PC-3 (cell line): Measurements from ENCODE around the gene CAPZB. TPM values are rescaled to one million over a fixed set of nuclear protein-coding genes. Genes with fewer than 3 reads are reported as not detected.

Source experiments
- ATAC-seq: fragments of 200-7000 bp; cut with Tn5 transposase; 2 replicates; pipeline ENCODE4 v1.9.1; 2020; ENCODE audit warnings: mild to moderate bottlenecking, moderate library complexity
- BruUV-seq: library from RNA; stranded (reverse); fragments of 400-500 nt; replicated peaks from 2 replicates; lab custom pipeline; 2021; lab: Mats Ljungman, UMichigan
- CTCF ChIA-PET: fragments of 300-600 bp; sonication (Branson Sonifier 250); formaldehyde crosslinking; loops from one replicate; lab custom pipeline; 2022; ENCODE audit warnings: antibody characterized with exemption; lab: Charles Lee
- POLR2A ChIA-PET: fragments of 300-600 bp; sonication (Branson Sonifier 250); formaldehyde crosslinking; loops from one replicate; lab custom pipeline; 2022; ENCODE audit warnings: antibody characterized with exemption; ENCODE audit not compliant: unreplicated experiment; lab: Charles Lee
- DNase-seq: peaks from one replicate; pipeline ENCODE4 v3.0.0-alpha.2; 2015
- H2AFZ ChIP-seq: fragments of 300-600 bp; sonication (generic); 2 replicates; pipeline ENCODE4 v1.6.0; 2016; ENCODE audit warnings: antibody characterized with exemption, low read length
- H3F3A ChIP-seq: fragments of 300-600 bp; sonication (generic); one replicate; pipeline ENCODE4 v1.6.0; 2017; ENCODE audit warnings: antibody characterized with exemption, low read length, control low read depth, mild to moderate bottlenecking; ENCODE audit not compliant: unreplicated experiment
- H3K27ac ChIP-seq: fragments of 300-600 bp; sonication (generic); 2 replicates; pipeline ENCODE4 v1.5.1; 2016; ENCODE audit warnings: mild to moderate bottlenecking, low read length
- H3K27me3 ChIP-seq: fragments of 300-600 bp; sonication (generic); 2 replicates; pipeline ENCODE4 v1.6.1; 2016; ENCODE audit warnings: low read length, mixed read lengths
- H3K36me3 ChIP-seq: fragments of 300-600 bp; sonication (generic); 2 replicates; pipeline ENCODE4 v1.6.1; 2016; ENCODE audit warnings: low read depth, mixed run types, low read length, mixed read lengths
- H3K4me1 ChIP-seq: fragments of 300-600 bp; sonication (generic); 2 replicates; pipeline ENCODE4 v1.5.1; 2016; ENCODE audit warnings: low read length; ENCODE audit not compliant: insufficient read depth
- H3K4me2 ChIP-seq: fragments of 300-600 bp; sonication (generic); 2 replicates; pipeline ENCODE4 v1.6.0; 2016; ENCODE audit warnings: low read length
- H3K4me3 ChIP-seq: fragments of 300-600 bp; sonication (generic); 2 replicates; pipeline ENCODE4 v1.5.1; 2016; ENCODE audit warnings: mild to moderate bottlenecking, low read length, mixed read lengths
- H3K79me2 ChIP-seq: fragments of 300-600 bp; sonication (generic); 2 replicates; pipeline ENCODE4 v1.6.1; 2017; ENCODE audit warnings: low read length, mixed read lengths
- H3K9ac ChIP-seq: fragments of 300-600 bp; sonication (generic); 2 replicates; pipeline ENCODE4 v1.6.0; 2016; ENCODE audit warnings: mild to moderate bottlenecking, low read length
- H3K9me2 ChIP-seq: fragments of 300-600 bp; sonication (generic); replicated peaks from 2 replicates; pipeline ENCODE4 v1.6.1; 2016; ENCODE audit warnings: mixed run types, low read length, mixed read lengths
- H3K9me3 ChIP-seq: fragments of 300-600 bp; sonication (generic); 2 replicates; pipeline ENCODE4 v1.6.1; 2016; ENCODE audit warnings: low read length, mixed read lengths
- H4K20me1 ChIP-seq: fragments of 300-600 bp; sonication (generic); 2 replicates; pipeline ENCODE4 v1.6.1; 2016; ENCODE audit warnings: low read length, mixed read lengths
- EZH2 ChIP-seq: fragments of 300-600 bp; sonication (generic); IDR thresholded peaks from one replicate; pipeline ENCODE4 v1.6.1; 2017; ENCODE audit warnings: antibody characterized with exemption, mild to moderate bottlenecking, low read length; ENCODE audit not compliant: unreplicated experiment
- EZH2phosphoT487 ChIP-seq: fragments of 300-600 bp; sonication (generic); IDR thresholded peaks from 2 replicates; pipeline ENCODE4 v1.6.1; 2018; ENCODE audit warnings: mild to moderate bottlenecking, antibody characterized with exemption, low read length, borderline replicate concordance
- intact Hi-C: fragments of 100-400 bp; cut with micrococcal nuclease; formaldehyde crosslinking; loops from 2 replicates; pipeline ENCODE4 v1.9.0; 2023
- total RNA-seq: library from RNA; depleted of rRNA; stranded (reverse); fragments of >200 nt; gene quantifications from 2 replicates; pipeline ENCODE4 v1.2.3, GENCODE V29; 2014
- TF ChIP-seq, protein P1 (sequence below): fragments of 300-600 bp; sonication (generic); conservative IDR thresholded peaks from 2 replicates; pipeline ENCODE4 v1.5.1; 2017; ENCODE audit warnings: antibody characterized with exemption, low read depth, mild to moderate bottlenecking, low read length

The CAPZB gene
- total RNA-seq, 1 experiment from 2014 or later: 86.7 TPM

DNA sequence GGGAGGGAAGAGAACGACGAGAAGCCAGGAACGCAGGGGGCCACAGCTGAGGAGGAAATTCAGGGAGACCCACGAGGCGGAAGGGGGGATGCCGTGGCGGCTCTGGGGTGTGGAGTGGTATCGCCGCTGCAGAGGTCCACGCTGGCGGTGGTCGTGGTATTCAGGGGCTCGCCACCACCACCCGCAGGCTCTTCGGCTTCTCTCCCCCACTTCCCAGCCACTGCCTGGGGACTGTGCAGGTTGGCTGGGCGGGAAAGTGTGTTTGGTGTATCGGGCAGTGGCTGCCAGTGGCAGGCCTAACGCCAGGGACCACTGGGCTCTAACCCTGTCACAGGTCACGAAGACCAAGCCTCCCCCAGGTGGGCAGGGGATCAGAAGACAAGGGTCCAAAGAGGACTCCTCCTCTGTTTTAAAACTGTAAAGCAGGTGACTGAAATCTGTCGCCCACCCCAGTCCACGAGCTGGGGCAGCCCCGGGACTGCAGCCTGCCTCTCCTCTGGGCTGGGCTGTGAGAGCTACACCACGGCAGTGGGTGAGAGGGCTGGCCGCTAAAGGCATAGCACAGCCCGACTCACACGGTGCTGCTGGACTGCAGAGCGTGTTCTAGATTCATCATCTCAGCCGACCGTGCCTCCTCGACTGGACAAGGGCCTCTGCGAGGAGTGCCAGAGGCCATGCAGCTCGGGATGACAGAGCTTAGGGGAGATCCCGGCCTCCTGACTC, 142.3 kb downstream of the CAPZB start:
- H3K36me3 ChIP-seq: peaks cover 6% of the 10 kb centered on the region; the same call in 1 of the 2 replicates
- no peaks in the 10 kb centered on the region for H3K9me3 ChIP-seq
- no peak for TF ChIP-seq EZH2phosphoT487
- TF ChIP-seq EZH2: no peak
- TF ChIP-seq, protein P1, sequence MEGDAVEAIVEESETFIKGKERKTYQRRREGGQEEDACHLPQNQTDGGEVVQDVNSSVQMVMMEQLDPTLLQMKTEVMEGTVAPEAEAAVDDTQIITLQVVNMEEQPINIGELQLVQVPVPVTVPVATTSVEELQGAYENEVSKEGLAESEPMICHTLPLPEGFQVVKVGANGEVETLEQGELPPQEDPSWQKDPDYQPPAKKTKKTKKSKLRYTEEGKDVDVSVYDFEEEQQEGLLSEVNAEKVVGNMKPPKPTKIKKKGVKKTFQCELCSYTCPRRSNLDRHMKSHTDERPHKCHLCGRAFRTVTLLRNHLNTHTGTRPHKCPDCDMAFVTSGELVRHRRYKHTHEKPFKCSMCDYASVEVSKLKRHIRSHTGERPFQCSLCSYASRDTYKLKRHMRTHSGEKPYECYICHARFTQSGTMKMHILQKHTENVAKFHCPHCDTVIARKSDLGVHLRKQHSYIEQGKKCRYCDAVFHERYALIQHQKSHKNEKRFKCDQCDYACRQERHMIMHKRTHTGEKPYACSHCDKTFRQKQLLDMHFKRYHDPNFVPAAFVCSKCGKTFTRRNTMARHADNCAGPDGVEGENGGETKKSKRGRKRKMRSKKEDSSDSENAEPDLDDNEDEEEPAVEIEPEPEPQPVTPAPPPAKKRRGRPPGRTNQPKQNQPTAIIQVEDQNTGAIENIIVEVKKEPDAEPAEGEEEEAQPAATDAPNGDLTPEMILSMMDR: no peak
- ChIA-PET POLR2A (no interaction called here), CTCF (no interaction called here)
- peaks cover 4% of the 10 kb centered on the region for H3K4me1 ChIP-seq
- no peaks in the 10 kb centered on the region for H3F3A ChIP-seq
- H3K4me3 ChIP-seq: no peak overlapping the region
- ATAC-seq (no peak), DNase-seq (no peak)
- intact Hi-C loops: loop anchor here (5.0 kb wide), 1 partner anchor 309 kb away; no protein-coding TSS in a partner anchor
- no TSS peak for BruUV-seq
- no peak overlapping the region for H2AFZ ChIP-seq
- no peaks in the 10 kb centered on the region for H4K20me1 ChIP-seq
- H3K79me2 ChIP-seq: no peaks in the 10 kb centered on the region
- H3K9ac ChIP-seq: no peak overlapping the region
- H3K27me3 ChIP-seq: no peaks in the 10 kb centered on the region
- H3K27ac ChIP-seq: no peak overlapping the region
- no peaks in the 10 kb centered on the region for H3K9me2 ChIP-seq
- H3K4me2 ChIP-seq: no peak overlapping the region

DNA sequence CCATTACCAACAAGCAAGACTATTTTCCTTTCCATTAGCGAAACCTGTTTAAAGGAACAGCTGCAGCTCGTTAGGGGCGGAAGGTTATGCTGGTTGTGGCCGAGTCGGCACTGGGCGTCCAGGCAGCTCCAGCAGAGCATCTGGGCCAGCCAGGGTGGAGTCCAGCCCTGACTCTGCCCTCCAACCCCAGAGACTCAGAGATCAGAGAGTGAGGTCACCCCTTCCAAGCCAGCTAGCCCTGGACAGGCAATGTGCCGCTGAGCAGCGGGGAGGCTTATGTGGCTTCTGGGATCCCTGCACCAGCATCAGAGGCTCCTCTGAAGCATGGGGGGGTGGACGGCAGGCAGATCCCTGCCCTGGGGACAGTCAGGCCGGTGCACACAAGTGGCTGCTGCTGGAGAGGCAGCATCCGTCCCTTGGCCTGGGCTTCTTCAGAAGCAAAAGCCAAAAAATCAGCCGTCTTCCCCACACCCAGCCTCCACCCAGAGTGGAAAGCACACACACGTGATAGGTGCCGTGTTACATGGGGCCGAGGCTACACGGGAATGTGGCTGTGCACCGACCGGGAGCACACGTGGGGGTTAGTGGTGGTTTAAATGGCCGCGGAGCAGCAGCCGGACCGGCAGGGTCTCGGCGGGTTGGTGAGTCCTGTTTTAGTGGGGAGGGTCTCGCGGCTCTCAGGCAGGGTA, 143.1 kb downstream of the CAPZB start:
- no TSS peak for BruUV-seq
- Histone ChIP-seq H3K4me1 (peaks cover 12% of the 10 kb centered on the region), H3K36me3 (peaks cover 6% of the 10 kb centered on the region; the same call in 1 of the 2 replicates), H3K27ac (no peak overlapping the region), H3K9ac (no peak overlapping the region), H2AFZ (no peak overlapping the region), H3K27me3 (no peaks in the 10 kb centered on the region), H3K9me2 (no peaks in the 10 kb centered on the region), H3F3A (no peaks in the 10 kb centered on the region), H3K9me3 (no peaks in the 10 kb centered on the region), H3K79me2 (no peaks in the 10 kb centered on the region), H4K20me1 (no peaks in the 10 kb centered on the region), H3K4me2 (no peak overlapping the region), H3K4me3 (no peak overlapping the region)
- ChIA-PET CTCF (no interaction called here), POLR2A (no interaction called here)
- ATAC-seq: no peak
- intact Hi-C loops: loop anchor here (5.0 kb wide), 1 partner anchor 310 kb away; no protein-coding TSS in a partner anchor
- TF ChIP-seq, protein P1: no peak
- TF ChIP-seq EZH2phosphoT487 (no peak), EZH2 (no peak)
- DNase-seq: no peak
